Neural progenitor cell (in vitro differentiated cells): ENCODE results near the gene RAB29. TPM values are rescaled to one million over a fixed set of nuclear protein-coding genes. Genes with fewer than 3 reads are reported as not detected.

Experiments
- DNase-seq: peaks from one replicate; pipeline ENCODE4 v3.0.0-alpha.2; 2016; ENCODE audit warnings: low spot score
- H2AFZ ChIP-seq: fragments of 200-600 bp; sonication (generic); replicated peaks from 2 replicates; pipeline ENCODE4 v1.6.1; 2016; ENCODE audit warnings: antibody characterized with exemption
- H3F3A ChIP-seq: fragments of 200-600 bp; sonication (generic); 2 replicates; pipeline ENCODE4 v1.6.1; 2016; ENCODE audit warnings: antibody characterized with exemption, low read depth
- H3K27ac ChIP-seq: fragments of 200-600 bp; sonication (generic); 2 replicates; pipeline ENCODE4 v1.5.1; 2016; ENCODE audit warnings: mild to moderate bottlenecking
- H3K27me3 ChIP-seq: fragments of 200-600 bp; sonication (generic); 2 replicates; pipeline ENCODE4 v1.6.1; 2016; ENCODE audit warnings: mild to moderate bottlenecking, moderate library complexity
- H3K36me3 ChIP-seq: fragments of 200-600 bp; sonication (generic); 2 replicates; pipeline ENCODE4 v1.5.1; 2016
- H3K4me1 ChIP-seq: fragments of 200-600 bp; sonication (generic); 2 replicates; pipeline ENCODE4 v1.6.1; 2016; ENCODE audit warnings: mixed run types
- H3K4me2 ChIP-seq: fragments of 200-600 bp; sonication (generic); 2 replicates; pipeline ENCODE4 v1.6.1; 2016
- H3K4me3 ChIP-seq: fragments of 200-600 bp; sonication (generic); 2 replicates; pipeline ENCODE4 v1.5.1; 2016
- H3K79me2 ChIP-seq: fragments of 200-600 bp; sonication (generic); 2 replicates; pipeline ENCODE4 v1.6.1; 2016; ENCODE audit warnings: low read depth
- H3K9ac ChIP-seq: fragments of 200-600 bp; sonication (generic); 2 replicates; pipeline ENCODE4 v1.6.1; 2016
- H3K9me3 ChIP-seq: fragments of 200-600 bp; sonication (generic); 2 replicates; pipeline ENCODE4 v1.5.1; 2016; ENCODE audit warnings: low read depth
- H4K20me1 ChIP-seq: fragments of 200-600 bp; sonication (generic); 2 replicates; pipeline ENCODE4 v1.6.1; 2016; ENCODE audit warnings: low read depth
- H3K27ac Mint-ChIP-seq: 3 replicates; pipeline ENCODE4 v1.8.0; 2021; ENCODE audit warnings: mixed read lengths
- H3K27me3 Mint-ChIP-seq: 2 replicates; pipeline ENCODE4 v1.8.0; 2022; ENCODE audit warnings: low read depth, mild to moderate bottlenecking, inconsistent platforms, moderate library complexity, mixed read lengths; ENCODE audit not compliant: insufficient read depth
- H3K36me3 Mint-ChIP-seq: 3 replicates; pipeline ENCODE4 v1.8.0; 2021; ENCODE audit warnings: mixed read lengths
- H3K4me1 Mint-ChIP-seq: 3 replicates; pipeline ENCODE4 v1.8.0; 2021; ENCODE audit warnings: mixed read lengths
- H3K4me3 Mint-ChIP-seq: 3 replicates; pipeline ENCODE4 v1.8.0; 2021; ENCODE audit warnings: mild to moderate bottlenecking, moderate library complexity, mixed read lengths
- H3K9me3 Mint-ChIP-seq: 3 replicates; pipeline ENCODE4 v1.8.0; 2020; ENCODE audit warnings: mixed read lengths
- EZH2 ChIP-seq: fragments of 200-600 bp; sonication (generic); IDR thresholded peaks from 2 replicates; pipeline ENCODE4 v1.6.1; 2017; ENCODE audit warnings: antibody characterized with exemption, mild to moderate bottlenecking, moderate library complexity
- EZH2phosphoT487 ChIP-seq: fragments of 200-600 bp; sonication (generic); IDR thresholded peaks from 2 replicates; pipeline ENCODE4 v1.6.1; 2017; ENCODE audit warnings: antibody characterized with exemption
- total RNA-seq: library from RNA; depleted of rRNA; stranded (reverse); fragments of >200 nt; gene quantifications from 2 replicates; pipeline ENCODE4 v1.2.3, GENCODE V29; 2015; ENCODE audit warnings: low replicate concordance
- TF ChIP-seq, protein P1 (sequence below): fragments of 200-600 bp; sonication (generic); IDR thresholded peaks from 2 replicates; pipeline ENCODE4 v1.5.1; 2017; ENCODE audit warnings: antibody characterized with exemption, mild to moderate bottlenecking

Gene RAB29
- total RNA-seq, 1 donor from 2014 or later, result 3.8 TPM

DNA sequence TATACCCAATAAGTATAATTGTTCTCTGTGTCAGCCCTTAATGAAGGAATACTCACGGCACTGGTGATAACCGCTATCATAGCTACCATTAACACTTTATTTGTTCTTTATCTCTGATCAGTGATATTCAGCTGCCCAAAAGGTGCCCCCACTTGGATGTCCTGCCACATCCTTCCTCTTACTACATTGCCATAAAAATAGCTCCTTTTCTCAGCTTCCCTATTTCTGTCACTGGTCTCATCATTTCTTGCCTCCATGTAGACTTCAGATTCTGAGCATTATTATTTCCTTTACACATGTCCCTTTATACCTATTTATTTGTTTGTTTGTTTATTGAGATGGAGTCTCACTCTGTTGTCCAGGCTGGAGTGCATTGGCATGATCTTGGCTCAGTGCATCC, 2.7 kb upstream of the RAB29 start:
- peaks cover 26% of the 10 kb centered on the region for H3K27me3 Mint-ChIP-seq
- no peaks in the 10 kb centered on the region for H3K36me3 Mint-ChIP-seq
- Histone ChIP-seq H2AFZ (no peak overlapping the region), H3K79me2 (no peaks in the 10 kb centered on the region), H3K4me1 (peaks cover 5% of the 10 kb centered on the region), H3K36me3 (no peaks in the 10 kb centered on the region), H3K4me2 (no peak overlapping the region), H3K4me3 (no peak overlapping the region), H3K9ac (no peak overlapping the region), H3K9me3 (no peaks in the 10 kb centered on the region), H4K20me1 (no peaks in the 10 kb centered on the region), H3K27me3 (peaks cover 35% of the 10 kb centered on the region), H3F3A (no peaks in the 10 kb centered on the region), H3K27ac (no peak overlapping the region)
- TF ChIP-seq EZH2phosphoT487 (no peak), EZH2 (no peak)
- H3K27ac Mint-ChIP-seq, result no peak overlapping the region
- no peak overlapping the region for H3K4me3 Mint-ChIP-seq
- peaks cover 6% of the 10 kb centered on the region for H3K9me3 Mint-ChIP-seq
- DNase-seq, result no peak
- peaks cover 10% of the 10 kb centered on the region for H3K4me1 Mint-ChIP-seq

- DNase-seq, result no peak
- Mint-ChIP-seq H3K4me1 (peaks cover 7% of the 10 kb centered on the region), H3K36me3 (no peaks in the 10 kb centered on the region), H3K27ac (no peak overlapping the region), H3K4me3 (peak overlapping the region; percentile 89), H3K9me3 (peaks cover 6% of the 10 kb centered on the region), H3K27me3 (peaks cover 35% of the 10 kb centered on the region)
- no peaks in the 10 kb centered on the region for H3K9me3 ChIP-seq
- no peak overlapping the region for H3K9ac ChIP-seq
- H3K27ac ChIP-seq, result no peak overlapping the region
- no peaks in the 10 kb centered on the region for H3F3A ChIP-seq
- peaks cover 43% of the 10 kb centered on the region for H3K27me3 ChIP-seq
- H4K20me1 ChIP-seq, result no peaks in the 10 kb centered on the region
- H3K36me3 ChIP-seq, result no peaks in the 10 kb centered on the region
- TF ChIP-seq EZH2phosphoT487 (no peak), EZH2 (no peak)
- TF ChIP-seq, protein P1, sequence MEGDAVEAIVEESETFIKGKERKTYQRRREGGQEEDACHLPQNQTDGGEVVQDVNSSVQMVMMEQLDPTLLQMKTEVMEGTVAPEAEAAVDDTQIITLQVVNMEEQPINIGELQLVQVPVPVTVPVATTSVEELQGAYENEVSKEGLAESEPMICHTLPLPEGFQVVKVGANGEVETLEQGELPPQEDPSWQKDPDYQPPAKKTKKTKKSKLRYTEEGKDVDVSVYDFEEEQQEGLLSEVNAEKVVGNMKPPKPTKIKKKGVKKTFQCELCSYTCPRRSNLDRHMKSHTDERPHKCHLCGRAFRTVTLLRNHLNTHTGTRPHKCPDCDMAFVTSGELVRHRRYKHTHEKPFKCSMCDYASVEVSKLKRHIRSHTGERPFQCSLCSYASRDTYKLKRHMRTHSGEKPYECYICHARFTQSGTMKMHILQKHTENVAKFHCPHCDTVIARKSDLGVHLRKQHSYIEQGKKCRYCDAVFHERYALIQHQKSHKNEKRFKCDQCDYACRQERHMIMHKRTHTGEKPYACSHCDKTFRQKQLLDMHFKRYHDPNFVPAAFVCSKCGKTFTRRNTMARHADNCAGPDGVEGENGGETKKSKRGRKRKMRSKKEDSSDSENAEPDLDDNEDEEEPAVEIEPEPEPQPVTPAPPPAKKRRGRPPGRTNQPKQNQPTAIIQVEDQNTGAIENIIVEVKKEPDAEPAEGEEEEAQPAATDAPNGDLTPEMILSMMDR, result no peak
- no peak overlapping the region for H2AFZ ChIP-seq
- H3K79me2 ChIP-seq, result no peaks in the 10 kb centered on the region
- peaks cover 5% of the 10 kb centered on the region for H3K4me1 ChIP-seq
- no peak overlapping the region for H3K4me3 ChIP-seq
- peak overlapping the region; percentile 93 for H3K4me2 ChIP-seq
Measured at GRCh38 chr1:205775717-205776056, 405 bp upstream of the RAB29 start.

- H3K4me2 ChIP-seq, result peak overlapping the region; percentile 93
- H3K27ac ChIP-seq, result no peak overlapping the region
- H3K9ac ChIP-seq, result no peak overlapping the region
- H3K4me3 ChIP-seq, result peak overlapping the region; percentile 67
- H4K20me1 ChIP-seq, result no peaks in the 10 kb centered on the region
- Mint-ChIP-seq H3K27ac (no peak overlapping the region), H3K36me3 (no peaks in the 10 kb centered on the region), H3K27me3 (peaks cover 35% of the 10 kb centered on the region), H3K4me1 (peaks cover 7% of the 10 kb centered on the region), H3K9me3 (peaks cover 6% of the 10 kb centered on the region), H3K4me3 (peak overlapping the region; percentile 89)
- peaks cover 5% of the 10 kb centered on the region for H3K4me1 ChIP-seq
- H3K36me3 ChIP-seq, result no peaks in the 10 kb centered on the region
- peaks cover 43% of the 10 kb centered on the region for H3K27me3 ChIP-seq
- peak; percentile 42 for DNase-seq
- no peaks in the 10 kb centered on the region for H3K9me3 ChIP-seq
- peak overlapping the region; percentile 94 for H2AFZ ChIP-seq
- H3K79me2 ChIP-seq, result no peaks in the 10 kb centered on the region
- peak; percentile 78 for TF ChIP-seq EZH2phosphoT487
- TF ChIP-seq EZH2, result peak; percentile 75
- TF ChIP-seq, protein P1, result no peak
- H3F3A ChIP-seq, result no peaks in the 10 kb centered on the region
Measured at GRCh38 chr1:205774198-205775014, 876 bp downstream of the RAB29 start.

- no peak for DNase-seq
- no peaks in the 10 kb centered on the region for H3F3A ChIP-seq
- no peaks in the 10 kb centered on the region for H4K20me1 ChIP-seq
- H3K36me3 ChIP-seq, result no peaks in the 10 kb centered on the region
- Mint-ChIP-seq H3K4me3 (no peak overlapping the region), H3K27ac (no peak overlapping the region), H3K36me3 (no peaks in the 10 kb centered on the region), H3K4me1 (peaks cover 7% of the 10 kb centered on the region), H3K9me3 (peaks cover 6% of the 10 kb centered on the region), H3K27me3 (peaks cover 35% of the 10 kb centered on the region)
- H3K4me3 ChIP-seq, result no peak overlapping the region
- H3K4me1 ChIP-seq, result peaks cover 5% of the 10 kb centered on the region
- no peak overlapping the region for H3K4me2 ChIP-seq
- H3K9me3 ChIP-seq, result no peaks in the 10 kb centered on the region
- no peak overlapping the region for H2AFZ ChIP-seq
- H3K27ac ChIP-seq, result no peak overlapping the region
- TF ChIP-seq, protein P1, result no peak
- TF ChIP-seq EZH2 (no peak), EZH2phosphoT487 (no peak)
- H3K9ac ChIP-seq, result no peak overlapping the region
- no peaks in the 10 kb centered on the region for H3K79me2 ChIP-seq
- peaks cover 43% of the 10 kb centered on the region for H3K27me3 ChIP-seq
Measured at GRCh38 chr1:205772607-205773032, 2.7 kb downstream of the RAB29 start.
